IMR-90 (cell line): ENCODE data around the gene BCL6.

Experiments used
- BHLHE40 ChIP-seq: fragments of 150-350 bp; IDR thresholded peaks from 2 replicates; pipeline ENCODE4 v1.6.1; 2016; ENCODE audit warnings: mild to moderate bottlenecking, low read depth, low read length
- CEBPB ChIP-seq: IDR thresholded peaks from 2 replicates; pipeline ENCODE4 v1.6.1; 2012; ENCODE audit warnings: low read depth, low read length, improper control_type of control experiment
- CHD1 ChIP-seq: IDR thresholded peaks from 2 replicates; pipeline ENCODE4 v1.6.1; 2012; ENCODE audit warnings: low read depth, low read length, improper control_type of control experiment
- FOS ChIP-seq: fragments of 150-350 bp; IDR thresholded peaks from 2 replicates; pipeline ENCODE4 v1.6.1; 2016; ENCODE audit warnings: low read depth, low read length
- MAFK ChIP-seq: IDR thresholded peaks from 2 replicates; pipeline ENCODE4 v1.6.1; 2012; ENCODE audit warnings: low read depth, low read length, improper control_type of control experiment
- MXI1 ChIP-seq: IDR thresholded peaks from 2 replicates; pipeline ENCODE4 v1.6.1; 2012; ENCODE audit warnings: low read depth, mild to moderate bottlenecking, low read length, moderate library complexity, borderline replicate concordance
- POLR2A ChIP-seq: IDR thresholded peaks from 2 replicates; pipeline ENCODE4 v1.6.1; 2012; ENCODE audit warnings: mild to moderate bottlenecking, low read depth, low read length
- RAD21 ChIP-seq: IDR thresholded peaks from 2 replicates; pipeline ENCODE4 v1.6.1; 2012; ENCODE audit warnings: low read length, improper control_type of control experiment
- RCOR1 ChIP-seq: IDR thresholded peaks from 2 replicates; pipeline ENCODE4 v1.6.1; 2012; ENCODE audit warnings: mild to moderate bottlenecking, low read length, improper control_type of control experiment; ENCODE audit not compliant: insufficient replicate concordance
- RFX5 ChIP-seq: IDR thresholded peaks from 2 replicates; pipeline ENCODE4 v1.8.0; 2012; ENCODE audit warnings: low read depth, mild to moderate bottlenecking, low read length, moderate library complexity
- TF ChIP-seq, protein P1 (sequence below): conservative IDR thresholded peaks from 2 replicates; pipeline ENCODE4 v1.5.1; 2012; ENCODE audit warnings: mild to moderate bottlenecking, low read depth, low read length, improper control_type of control experiment
- TF ChIP-seq, protein P2 (sequence below): fragments of 150-350 bp; IDR thresholded peaks from 2 replicates; pipeline ENCODE4 v1.6.1; 2017; ENCODE audit warnings: mild to moderate bottlenecking, antibody characterized with exemption, low read length, low read depth
- TF ChIP-seq, protein P3 (sequence below): fragments of 150-350 bp; IDR thresholded peaks from 2 replicates; pipeline ENCODE4 v1.6.1; 2016; ENCODE audit warnings: low read depth, mild to moderate bottlenecking, low read length, moderate library complexity, borderline replicate concordance

DNA sequence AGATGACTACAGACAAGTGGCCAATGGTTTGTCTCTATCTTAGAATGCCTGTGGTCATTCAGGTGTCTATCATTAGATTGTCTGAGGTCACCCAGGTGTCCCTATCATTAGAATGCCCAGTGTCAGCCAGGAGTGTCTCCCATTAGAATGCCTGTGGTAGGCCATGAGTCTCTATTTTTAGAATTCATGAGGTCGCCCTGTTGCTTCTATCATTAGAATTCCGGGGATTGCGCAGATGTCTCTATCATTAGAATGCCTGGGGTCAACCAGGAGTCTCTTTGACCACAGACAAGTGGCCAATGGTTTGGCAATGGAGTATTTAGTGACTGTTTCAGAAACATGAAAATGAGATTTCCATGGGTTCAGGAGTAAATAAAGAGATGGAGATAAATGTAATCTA lies 50.5 kb downstream of the BCL6 start:
- TF ChIP-seq RFX5 (no peak), POLR2A (no peak), CEBPB (no peak), RAD21 (no peak), RCOR1 (no peak), MXI1 (no peak), BHLHE40 (no peak), FOS (no peak), MAFK (no peak), CHD1 (no peak)
- TF ChIP-seq, protein P1, sequence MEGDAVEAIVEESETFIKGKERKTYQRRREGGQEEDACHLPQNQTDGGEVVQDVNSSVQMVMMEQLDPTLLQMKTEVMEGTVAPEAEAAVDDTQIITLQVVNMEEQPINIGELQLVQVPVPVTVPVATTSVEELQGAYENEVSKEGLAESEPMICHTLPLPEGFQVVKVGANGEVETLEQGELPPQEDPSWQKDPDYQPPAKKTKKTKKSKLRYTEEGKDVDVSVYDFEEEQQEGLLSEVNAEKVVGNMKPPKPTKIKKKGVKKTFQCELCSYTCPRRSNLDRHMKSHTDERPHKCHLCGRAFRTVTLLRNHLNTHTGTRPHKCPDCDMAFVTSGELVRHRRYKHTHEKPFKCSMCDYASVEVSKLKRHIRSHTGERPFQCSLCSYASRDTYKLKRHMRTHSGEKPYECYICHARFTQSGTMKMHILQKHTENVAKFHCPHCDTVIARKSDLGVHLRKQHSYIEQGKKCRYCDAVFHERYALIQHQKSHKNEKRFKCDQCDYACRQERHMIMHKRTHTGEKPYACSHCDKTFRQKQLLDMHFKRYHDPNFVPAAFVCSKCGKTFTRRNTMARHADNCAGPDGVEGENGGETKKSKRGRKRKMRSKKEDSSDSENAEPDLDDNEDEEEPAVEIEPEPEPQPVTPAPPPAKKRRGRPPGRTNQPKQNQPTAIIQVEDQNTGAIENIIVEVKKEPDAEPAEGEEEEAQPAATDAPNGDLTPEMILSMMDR: no peak
- TF ChIP-seq, protein P2, sequence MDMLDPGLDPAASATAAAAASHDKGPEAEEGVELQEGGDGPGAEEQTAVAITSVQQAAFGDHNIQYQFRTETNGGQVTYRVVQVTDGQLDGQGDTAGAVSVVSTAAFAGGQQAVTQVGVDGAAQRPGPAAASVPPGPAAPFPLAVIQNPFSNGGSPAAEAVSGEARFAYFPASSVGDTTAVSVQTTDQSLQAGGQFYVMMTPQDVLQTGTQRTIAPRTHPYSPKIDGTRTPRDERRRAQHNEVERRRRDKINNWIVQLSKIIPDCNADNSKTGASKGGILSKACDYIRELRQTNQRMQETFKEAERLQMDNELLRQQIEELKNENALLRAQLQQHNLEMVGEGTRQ: no peak
- TF ChIP-seq, protein P3, sequence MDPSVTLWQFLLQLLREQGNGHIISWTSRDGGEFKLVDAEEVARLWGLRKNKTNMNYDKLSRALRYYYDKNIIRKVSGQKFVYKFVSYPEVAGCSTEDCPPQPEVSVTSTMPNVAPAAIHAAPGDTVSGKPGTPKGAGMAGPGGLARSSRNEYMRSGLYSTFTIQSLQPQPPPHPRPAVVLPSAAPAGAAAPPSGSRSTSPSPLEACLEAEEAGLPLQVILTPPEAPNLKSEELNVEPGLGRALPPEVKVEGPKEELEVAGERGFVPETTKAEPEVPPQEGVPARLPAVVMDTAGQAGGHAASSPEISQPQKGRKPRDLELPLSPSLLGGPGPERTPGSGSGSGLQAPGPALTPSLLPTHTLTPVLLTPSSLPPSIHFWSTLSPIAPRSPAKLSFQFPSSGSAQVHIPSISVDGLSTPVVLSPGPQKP: no peak
